ENCODE data around the gene CEP170. TPM values are rescaled to one million over a fixed set of nuclear protein-coding genes. Genes with fewer than 3 reads are reported as not detected.
"Not testable (repeated sequence)": the region's sequence is repeated elsewhere in the genome, so short reads cannot be mapped to it uniquely, and the experiment has no call there.

The CEP170 gene
- polyA plus RNA-seq, 1 donor (not counting 4 experiments of a cell fraction or from before 2014, with no cell fraction given), result 40.5 TPM

DNA sequence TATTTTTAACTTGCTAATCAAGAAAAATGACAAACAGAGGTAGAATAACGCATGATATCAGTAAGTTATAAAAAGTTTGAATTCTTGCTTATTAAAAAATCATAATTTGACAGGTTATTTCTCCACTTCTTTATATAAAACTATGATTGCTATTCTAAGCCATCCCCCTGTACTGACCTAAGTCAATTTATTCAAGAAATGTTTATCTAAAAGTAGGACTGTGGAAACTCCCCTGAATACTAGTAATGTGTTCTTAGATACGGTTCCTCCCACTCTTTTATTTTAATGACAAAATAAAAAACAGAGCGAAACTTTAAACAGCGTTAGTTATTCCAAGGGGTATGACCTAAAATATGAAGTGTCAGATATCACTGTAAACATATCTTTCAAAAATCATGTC lies 51.9 kb downstream of the CEP170 start:
- H3K36me3 ChIP-seq (ENCODE audit: control insufficient read depth in 2 of 2, extremely low read depth in 1 of 2, insufficient read depth in 2 of 2, low read length in 2 of 2); H3K27ac ChIP-seq (ENCODE audit: control insufficient read depth, insufficient read depth, low read length); H2AFZ ChIP-seq (ENCODE audit: control insufficient read depth, low read length); H3K4me2 ChIP-seq (ENCODE audit: control insufficient read depth, extremely low read depth, insufficient read depth, low read depth, low read length); H3K4me1 ChIP-seq (ENCODE audit: control insufficient read depth, extremely low read depth, insufficient read depth, low read length); H3K9ac ChIP-seq (ENCODE audit: control insufficient read depth, extremely low read depth, insufficient read depth, low read length); H3K9me3 ChIP-seq (ENCODE audit: control insufficient read depth, low read depth, low read length); H3K79me2 ChIP-seq (ENCODE audit: control insufficient read depth, insufficient read depth, low read length); dilution Hi-C loops (cut with MboI; ENCODE audit: extremely low pct_ligation_motif_present, low sequenced_read_pairs); H4K20me1 ChIP-seq (ENCODE audit: control insufficient read depth, extremely low read depth, insufficient read depth, low read length); DNase-seq (ENCODE audit: low read depth, low spot score); H3K9me1 ChIP-seq (ENCODE audit: control insufficient read depth, extremely low read depth, insufficient read depth, low read length); H3K27me3 ChIP-seq (ENCODE audit: control insufficient read depth, extremely low read depth, insufficient read depth, low read length); FAIRE-seq; H3K4me3 ChIP-seq (ENCODE audit: control insufficient read depth in 2 of 3, extremely low read depth in 1 of 3, insufficient read depth in 2 of 3, low read depth in 1 of 3, low read length in 3 of 3): not testable (repeated sequence)

DNA sequence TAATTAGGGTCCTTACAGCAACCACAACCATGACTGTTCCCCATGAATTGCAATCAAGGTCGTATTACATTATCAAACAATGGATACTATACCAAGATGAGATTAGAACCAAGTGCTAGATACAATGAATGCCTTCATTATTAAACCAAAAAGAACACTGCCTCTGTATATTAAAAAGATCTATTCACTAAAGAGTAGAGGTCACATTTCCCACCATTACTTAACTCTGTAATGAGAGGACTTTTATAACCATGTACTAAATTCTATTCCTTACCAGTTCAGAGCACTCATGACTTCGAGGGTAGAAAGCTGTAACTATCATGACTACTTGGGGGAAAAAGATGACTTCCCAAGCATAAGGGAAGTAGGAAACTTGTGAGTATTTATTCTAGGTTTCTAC lies 53.8 kb downstream of the CEP170 start:
- H3K4me2 ChIP-seq (ENCODE audit: control insufficient read depth, extremely low read depth, insufficient read depth, low read depth, low read length); H3K36me3 ChIP-seq (ENCODE audit: control insufficient read depth in 2 of 2, extremely low read depth in 1 of 2, insufficient read depth in 2 of 2, low read length in 2 of 2); dilution Hi-C loops (cut with MboI; ENCODE audit: extremely low pct_ligation_motif_present, low sequenced_read_pairs); H3K4me1 ChIP-seq (ENCODE audit: control insufficient read depth, extremely low read depth, insufficient read depth, low read length); H4K20me1 ChIP-seq (ENCODE audit: control insufficient read depth, extremely low read depth, insufficient read depth, low read length); H3K27me3 ChIP-seq (ENCODE audit: control insufficient read depth, extremely low read depth, insufficient read depth, low read length); H3K9ac ChIP-seq (ENCODE audit: control insufficient read depth, extremely low read depth, insufficient read depth, low read length); H3K79me2 ChIP-seq (ENCODE audit: control insufficient read depth, insufficient read depth, low read length); DNase-seq (ENCODE audit: low read depth, low spot score); H3K27ac ChIP-seq (ENCODE audit: control insufficient read depth, insufficient read depth, low read length); H3K9me1 ChIP-seq (ENCODE audit: control insufficient read depth, extremely low read depth, insufficient read depth, low read length); FAIRE-seq; H3K9me3 ChIP-seq (ENCODE audit: control insufficient read depth, low read depth, low read length); H3K4me3 ChIP-seq (ENCODE audit: control insufficient read depth in 2 of 3, extremely low read depth in 1 of 3, insufficient read depth in 2 of 3, low read depth in 1 of 3, low read length in 3 of 3); H2AFZ ChIP-seq (ENCODE audit: control insufficient read depth, low read length): not testable (repeated sequence)

DNA sequence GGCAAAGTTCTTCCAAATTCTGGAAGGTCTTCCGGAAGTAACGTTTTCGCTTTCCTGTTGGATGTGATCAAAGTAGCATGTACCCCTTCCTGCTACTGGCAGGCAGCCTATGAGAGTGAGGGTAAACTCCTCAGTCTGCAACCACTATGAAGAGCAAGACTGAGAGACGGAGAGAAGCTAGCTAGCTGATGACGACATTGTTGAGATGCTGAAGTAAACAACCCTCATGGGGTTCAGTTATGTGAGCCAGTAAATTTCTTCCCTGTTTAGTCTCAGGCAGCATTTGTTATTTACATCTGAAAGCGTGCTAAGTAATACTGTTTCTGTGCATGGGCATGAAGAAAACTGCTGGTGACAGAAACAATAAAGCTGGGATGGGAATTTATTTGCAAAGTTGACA lies 57.6 kb downstream of the CEP170 start:
- H3K9me3 ChIP-seq (ENCODE audit: control insufficient read depth, low read depth, low read length); H4K20me1 ChIP-seq (ENCODE audit: control insufficient read depth, extremely low read depth, insufficient read depth, low read length); dilution Hi-C loops (cut with MboI; ENCODE audit: extremely low pct_ligation_motif_present, low sequenced_read_pairs); H3K79me2 ChIP-seq (ENCODE audit: control insufficient read depth, insufficient read depth, low read length); H3K4me1 ChIP-seq (ENCODE audit: control insufficient read depth, extremely low read depth, insufficient read depth, low read length); H3K27ac ChIP-seq (ENCODE audit: control insufficient read depth, insufficient read depth, low read length); H3K36me3 ChIP-seq (ENCODE audit: control insufficient read depth in 2 of 2, extremely low read depth in 1 of 2, insufficient read depth in 2 of 2, low read length in 2 of 2); H3K4me2 ChIP-seq (ENCODE audit: control insufficient read depth, extremely low read depth, insufficient read depth, low read depth, low read length); H3K9me1 ChIP-seq (ENCODE audit: control insufficient read depth, extremely low read depth, insufficient read depth, low read length); H3K4me3 ChIP-seq (ENCODE audit: control insufficient read depth in 2 of 3, extremely low read depth in 1 of 3, insufficient read depth in 2 of 3, low read depth in 1 of 3, low read length in 3 of 3); H3K27me3 ChIP-seq (ENCODE audit: control insufficient read depth, extremely low read depth, insufficient read depth, low read length); H2AFZ ChIP-seq (ENCODE audit: control insufficient read depth, low read length); H3K9ac ChIP-seq (ENCODE audit: control insufficient read depth, extremely low read depth, insufficient read depth, low read length); DNase-seq (ENCODE audit: low read depth, low spot score): not testable (repeated sequence)
- peak; percentile 79 for FAIRE-seq

DNA sequence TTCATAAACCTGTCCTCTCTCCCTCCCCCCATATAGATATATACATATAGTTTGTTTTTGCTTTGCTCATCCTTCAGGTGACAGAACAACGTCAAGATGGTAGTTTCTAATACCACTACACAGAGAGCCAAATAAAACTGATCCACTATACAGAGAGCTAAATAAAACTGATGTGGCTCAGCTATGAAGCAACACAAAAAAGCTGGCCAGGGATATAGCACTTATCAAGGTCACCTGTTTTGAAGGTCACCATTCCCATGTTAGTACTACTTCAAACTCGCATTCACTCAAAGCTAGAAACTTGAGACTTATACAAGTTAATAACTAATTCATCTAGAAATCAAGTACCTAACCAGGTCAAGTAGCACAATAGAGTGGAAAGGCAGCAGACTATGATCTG lies 61.8 kb downstream of the CEP170 start:
- dilution Hi-C loops (cut with MboI; ENCODE audit: extremely low pct_ligation_motif_present, low sequenced_read_pairs); H2AFZ ChIP-seq (ENCODE audit: control insufficient read depth, low read length): not testable (repeated sequence)
- peak; percentile 80 for FAIRE-seq

DNA sequence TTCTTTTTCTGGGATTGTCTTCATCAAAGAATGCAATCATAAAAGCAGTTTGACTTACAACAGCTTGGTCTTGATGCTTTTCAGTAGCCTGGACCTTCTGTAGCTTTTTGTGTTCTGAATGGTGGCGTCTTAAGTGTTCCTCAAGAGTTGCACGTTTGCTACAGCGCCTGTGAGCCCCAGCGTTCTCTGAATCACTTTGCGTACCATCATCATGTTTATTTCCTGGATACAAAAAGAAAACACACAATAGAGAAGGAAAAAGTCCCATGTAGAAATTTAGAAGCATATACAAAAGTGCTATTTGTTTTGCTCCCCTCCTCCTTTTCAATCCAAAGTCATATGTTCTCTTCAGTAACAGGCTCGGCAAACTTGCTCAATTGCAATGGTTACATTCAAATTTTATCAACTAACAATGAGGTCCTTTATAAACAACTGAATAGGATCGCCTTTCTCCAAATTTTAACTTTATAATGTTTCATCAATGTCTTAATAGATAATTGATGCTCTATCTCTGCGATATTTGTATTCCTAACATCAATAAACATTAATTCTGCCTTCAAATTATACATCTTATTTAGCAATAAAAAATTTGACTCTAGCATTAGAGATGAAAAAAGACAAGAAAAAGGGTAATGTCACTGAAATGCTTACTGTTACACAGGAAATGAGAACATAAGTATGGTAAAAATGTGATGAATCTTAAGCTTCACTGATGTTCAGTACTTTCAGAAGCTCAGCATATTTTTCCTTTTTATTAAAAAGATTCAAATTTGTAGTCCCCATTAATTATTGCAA lies 68.7 kb downstream of the CEP170 start:
- H4K20me1 ChIP-seq (ENCODE audit: control insufficient read depth, extremely low read depth, insufficient read depth, low read length); H3K27me3 ChIP-seq (ENCODE audit: control insufficient read depth, extremely low read depth, insufficient read depth, low read length); H3K4me3 ChIP-seq (ENCODE audit: control insufficient read depth in 2 of 3, extremely low read depth in 1 of 3, insufficient read depth in 2 of 3, low read depth in 1 of 3, low read length in 3 of 3); dilution Hi-C loops (cut with MboI; ENCODE audit: extremely low pct_ligation_motif_present, low sequenced_read_pairs); DNase-seq (ENCODE audit: low read depth, low spot score); H3K9me1 ChIP-seq (ENCODE audit: control insufficient read depth, extremely low read depth, insufficient read depth, low read length); H3K4me2 ChIP-seq (ENCODE audit: control insufficient read depth, extremely low read depth, insufficient read depth, low read depth, low read length); H3K4me1 ChIP-seq (ENCODE audit: control insufficient read depth, extremely low read depth, insufficient read depth, low read length); H3K36me3 ChIP-seq (ENCODE audit: control insufficient read depth in 2 of 2, extremely low read depth in 1 of 2, insufficient read depth in 2 of 2, low read length in 2 of 2); H3K79me2 ChIP-seq (ENCODE audit: control insufficient read depth, insufficient read depth, low read length); H3K9me3 ChIP-seq (ENCODE audit: control insufficient read depth, low read depth, low read length); H3K9ac ChIP-seq (ENCODE audit: control insufficient read depth, extremely low read depth, insufficient read depth, low read length); H2AFZ ChIP-seq (ENCODE audit: control insufficient read depth, low read length); FAIRE-seq; H3K27ac ChIP-seq (ENCODE audit: control insufficient read depth, insufficient read depth, low read length): not testable (repeated sequence)

More for the DNA sequence above, 61.8 kb downstream of the CEP170 start:
- H3K4me2 ChIP-seq (ENCODE audit: control insufficient read depth, extremely low read depth, insufficient read depth, low read depth, low read length); H3K27me3 ChIP-seq (ENCODE audit: control insufficient read depth, extremely low read depth, insufficient read depth, low read length); H3K9me3 ChIP-seq (ENCODE audit: control insufficient read depth, low read depth, low read length); H3K27ac ChIP-seq (ENCODE audit: control insufficient read depth, insufficient read depth, low read length); H4K20me1 ChIP-seq (ENCODE audit: control insufficient read depth, extremely low read depth, insufficient read depth, low read length); H3K4me1 ChIP-seq (ENCODE audit: control insufficient read depth, extremely low read depth, insufficient read depth, low read length); H3K9me1 ChIP-seq (ENCODE audit: control insufficient read depth, extremely low read depth, insufficient read depth, low read length); DNase-seq (ENCODE audit: low read depth, low spot score); H3K79me2 ChIP-seq (ENCODE audit: control insufficient read depth, insufficient read depth, low read length); H3K36me3 ChIP-seq (ENCODE audit: control insufficient read depth in 2 of 2, extremely low read depth in 1 of 2, insufficient read depth in 2 of 2, low read length in 2 of 2); H3K4me3 ChIP-seq (ENCODE audit: control insufficient read depth in 2 of 3, extremely low read depth in 1 of 3, insufficient read depth in 2 of 3, low read depth in 1 of 3, low read length in 3 of 3); H3K9ac ChIP-seq (ENCODE audit: control insufficient read depth, extremely low read depth, insufficient read depth, low read length): not testable (repeated sequence)

All from keratinocyte (primary cell).